Loucy (cell line): ENCODE data around the gene INSRR.

Source experiments
- CTCF ChIP-seq: fragments of 200-600 bp; sonication (generic); conservative IDR thresholded peaks from 2 replicates; pipeline ENCODE4 v1.5.1; 2014; ENCODE audit warnings: mild to moderate bottlenecking, antibody characterized with exemption, low read length
- EZH2phosphoT487 ChIP-seq: fragments of 200-600 bp; IDR thresholded peaks from 2 replicates; pipeline ENCODE4 v1.6.1; 2018; ENCODE audit warnings: antibody characterized with exemption, mild to moderate bottlenecking, moderate library complexity, borderline replicate concordance

- no peak for TF ChIP-seq CTCF
- no peak for TF ChIP-seq EZH2phosphoT487
These were observed 30.4 kb downstream of the INSRR start for GRCh38 chr1:156828400-156829124.
